GM13977 (cell line): ENCODE measurements around the gene MLYCD.
"Not testable (repeated sequence)": the region's sequence is repeated elsewhere in the genome, so short reads cannot be mapped to it uniquely, and the experiment has no call there.

Experiments
- DNase-seq: peaks from one replicate; pipeline ENCODE4 v3.0.0; 2012; ENCODE audit warnings: low spot score
- in situ Hi-C: fragments of 300-500 bp; cut with MboI; formaldehyde crosslinking; loops from one replicate; pipeline ENCODE4 v1.12.0; 2022; ENCODE audit warnings: low sequenced_read_pairs, low pct_unique_long_range_greater_than_20kb, mixed read lengths, inconsistent platforms; ENCODE audit not compliant: unreplicated experiment
- TF ChIP-seq, protein P1 (sequence below): IDR thresholded peaks from 2 replicates; pipeline ENCODE4 v1.5.1; 2012; ENCODE audit warnings: mild to moderate bottlenecking, control low read depth; ENCODE audit not compliant: insufficient read depth; ENCODE audit errors: extremely low read depth, missing control alignments

Gene MLYCD

DNA sequence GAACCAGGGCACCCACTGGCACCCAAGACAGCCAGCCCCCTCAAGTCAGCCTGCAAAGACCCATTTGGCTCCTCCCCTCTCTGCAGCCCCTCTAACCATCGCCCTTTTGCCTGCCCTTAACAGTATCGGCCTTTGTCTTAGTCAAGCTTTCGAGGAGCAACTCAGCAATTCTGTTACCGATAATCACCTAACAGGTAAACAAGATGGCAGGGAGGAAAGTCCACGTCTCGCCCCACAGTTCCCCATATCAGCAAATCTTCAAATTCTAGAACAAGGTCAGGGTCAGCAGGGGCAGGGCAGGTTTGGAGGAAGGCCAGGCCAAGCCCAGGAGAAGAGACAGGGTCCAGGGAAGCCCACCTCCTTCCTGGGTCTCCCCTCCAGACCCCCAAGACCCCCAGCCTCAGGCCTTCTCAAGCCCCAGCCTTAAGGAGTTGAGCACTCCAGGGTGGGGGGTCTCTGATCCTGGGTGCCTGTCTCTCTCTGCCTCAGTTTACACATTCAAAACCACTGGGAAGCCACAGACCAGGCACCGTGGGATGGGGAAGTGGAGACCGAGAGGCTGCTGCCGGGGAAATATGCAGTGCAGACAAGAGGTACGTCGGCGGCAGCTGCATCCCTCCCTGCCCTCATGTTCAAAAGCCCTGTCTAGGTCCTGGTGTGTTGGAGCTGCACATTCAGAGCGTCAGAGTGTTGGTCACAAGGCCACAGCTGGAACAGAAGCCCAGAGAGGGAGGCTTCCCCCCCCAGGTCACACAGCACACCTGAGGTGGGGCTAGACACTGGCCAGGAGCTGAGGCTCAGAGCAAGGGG lies 50.2 kb downstream of the MLYCD start:
- no peak for DNase-seq
- TF ChIP-seq, protein P1, sequence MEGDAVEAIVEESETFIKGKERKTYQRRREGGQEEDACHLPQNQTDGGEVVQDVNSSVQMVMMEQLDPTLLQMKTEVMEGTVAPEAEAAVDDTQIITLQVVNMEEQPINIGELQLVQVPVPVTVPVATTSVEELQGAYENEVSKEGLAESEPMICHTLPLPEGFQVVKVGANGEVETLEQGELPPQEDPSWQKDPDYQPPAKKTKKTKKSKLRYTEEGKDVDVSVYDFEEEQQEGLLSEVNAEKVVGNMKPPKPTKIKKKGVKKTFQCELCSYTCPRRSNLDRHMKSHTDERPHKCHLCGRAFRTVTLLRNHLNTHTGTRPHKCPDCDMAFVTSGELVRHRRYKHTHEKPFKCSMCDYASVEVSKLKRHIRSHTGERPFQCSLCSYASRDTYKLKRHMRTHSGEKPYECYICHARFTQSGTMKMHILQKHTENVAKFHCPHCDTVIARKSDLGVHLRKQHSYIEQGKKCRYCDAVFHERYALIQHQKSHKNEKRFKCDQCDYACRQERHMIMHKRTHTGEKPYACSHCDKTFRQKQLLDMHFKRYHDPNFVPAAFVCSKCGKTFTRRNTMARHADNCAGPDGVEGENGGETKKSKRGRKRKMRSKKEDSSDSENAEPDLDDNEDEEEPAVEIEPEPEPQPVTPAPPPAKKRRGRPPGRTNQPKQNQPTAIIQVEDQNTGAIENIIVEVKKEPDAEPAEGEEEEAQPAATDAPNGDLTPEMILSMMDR, result no peak
- in situ Hi-C loops, result no loop called here

DNA sequence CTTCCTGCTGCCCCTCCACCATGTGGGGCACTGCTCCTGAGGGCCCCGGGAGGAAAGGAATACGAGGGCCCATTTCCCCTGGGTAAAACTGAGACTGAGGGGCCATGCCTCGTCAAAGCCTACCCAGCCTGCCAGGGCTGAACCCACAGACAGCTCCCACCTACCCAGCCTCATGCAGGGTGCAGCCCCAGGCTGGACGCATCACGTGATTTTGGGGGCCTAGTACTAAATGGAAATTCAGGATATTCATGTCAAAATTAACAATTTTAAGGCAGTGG lies 50.7 kb downstream of the MLYCD start:
- in situ Hi-C loops, result loop anchor here (25.0 kb wide), 1 partner anchor 113 kb away; no protein-coding TSS in a partner anchor
- TF ChIP-seq, protein P1, result no peak
- no peak for DNase-seq

DNA sequence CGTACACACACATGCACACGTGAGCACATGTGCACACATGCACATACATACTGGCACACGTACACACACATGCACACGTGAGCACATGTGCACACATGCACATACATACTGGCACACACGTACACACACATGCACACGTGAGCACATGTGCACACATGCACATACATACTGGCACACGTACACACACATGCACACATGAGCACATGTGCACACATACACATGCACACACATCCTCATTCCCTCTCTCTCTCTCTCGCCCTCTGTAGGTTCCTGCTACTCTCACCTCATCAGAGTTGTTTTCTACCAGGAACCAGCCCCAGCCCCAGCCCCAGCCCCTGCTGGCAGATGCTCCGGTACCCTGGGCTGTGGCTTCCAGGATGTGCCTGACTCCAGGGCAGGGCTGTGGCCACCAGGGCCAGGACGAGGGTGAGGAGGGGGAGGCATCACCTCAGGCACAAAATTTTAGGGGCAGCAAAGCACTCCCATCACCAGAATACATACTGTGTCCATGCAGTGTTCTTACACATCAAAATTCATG lies 52.0 kb downstream of the MLYCD start:
- in situ Hi-C loops, result loop anchor here (25.0 kb wide), 1 partner anchor 111 kb away; no protein-coding TSS in a partner anchor
- DNase-seq, result not testable (repeated sequence)

DNA sequence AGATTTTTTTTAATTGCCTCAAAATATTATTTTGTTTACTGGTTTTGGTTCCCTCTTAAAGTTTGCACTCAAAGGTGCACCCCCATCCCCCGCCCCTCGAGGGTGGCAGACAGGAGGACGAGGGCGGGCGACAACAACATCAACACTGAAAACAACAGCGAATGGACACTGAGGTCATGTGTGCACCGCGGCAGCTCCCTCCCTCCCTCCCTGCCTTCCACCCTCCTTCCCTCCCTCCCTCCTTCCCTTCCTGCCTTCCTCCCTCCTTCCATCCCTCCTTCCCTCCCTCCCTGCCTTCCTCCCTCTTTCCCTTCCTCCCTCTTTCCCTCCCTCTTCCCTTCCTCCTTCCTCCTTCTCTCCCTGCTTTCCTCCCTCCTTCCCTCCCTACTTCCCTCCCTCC lies 52.6 kb downstream of the MLYCD start:
- in situ Hi-C loops, result loop anchor here (25.0 kb wide), 1 partner anchor 111 kb away; no protein-coding TSS in a partner anchor
- DNase-seq, result no peak
- TF ChIP-seq, protein P1, result no peak

DNA sequence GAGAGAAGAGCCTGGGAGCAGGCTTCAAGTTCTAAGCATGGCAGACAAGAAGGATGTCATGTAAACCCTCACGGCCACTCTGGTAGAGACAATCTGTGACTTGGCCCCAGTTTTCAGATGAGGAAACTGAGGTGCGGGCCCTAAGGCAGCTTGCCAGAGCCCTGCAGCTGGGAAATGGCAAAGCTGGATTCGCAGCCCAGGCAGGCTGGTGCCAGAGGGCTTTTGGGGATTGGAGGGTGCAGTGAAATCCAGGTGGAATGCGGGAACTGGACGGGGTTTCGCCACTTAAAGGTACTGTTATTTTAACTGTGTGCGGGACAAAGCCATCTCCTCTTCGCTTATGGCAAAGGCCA lies 53.6 kb downstream of the MLYCD start:
- TF ChIP-seq, protein P1, result no peak
- in situ Hi-C loops, result loop anchor here (25.0 kb wide), 1 partner anchor 110 kb away; no protein-coding TSS in a partner anchor
- DNase-seq, result no peak

DNA sequence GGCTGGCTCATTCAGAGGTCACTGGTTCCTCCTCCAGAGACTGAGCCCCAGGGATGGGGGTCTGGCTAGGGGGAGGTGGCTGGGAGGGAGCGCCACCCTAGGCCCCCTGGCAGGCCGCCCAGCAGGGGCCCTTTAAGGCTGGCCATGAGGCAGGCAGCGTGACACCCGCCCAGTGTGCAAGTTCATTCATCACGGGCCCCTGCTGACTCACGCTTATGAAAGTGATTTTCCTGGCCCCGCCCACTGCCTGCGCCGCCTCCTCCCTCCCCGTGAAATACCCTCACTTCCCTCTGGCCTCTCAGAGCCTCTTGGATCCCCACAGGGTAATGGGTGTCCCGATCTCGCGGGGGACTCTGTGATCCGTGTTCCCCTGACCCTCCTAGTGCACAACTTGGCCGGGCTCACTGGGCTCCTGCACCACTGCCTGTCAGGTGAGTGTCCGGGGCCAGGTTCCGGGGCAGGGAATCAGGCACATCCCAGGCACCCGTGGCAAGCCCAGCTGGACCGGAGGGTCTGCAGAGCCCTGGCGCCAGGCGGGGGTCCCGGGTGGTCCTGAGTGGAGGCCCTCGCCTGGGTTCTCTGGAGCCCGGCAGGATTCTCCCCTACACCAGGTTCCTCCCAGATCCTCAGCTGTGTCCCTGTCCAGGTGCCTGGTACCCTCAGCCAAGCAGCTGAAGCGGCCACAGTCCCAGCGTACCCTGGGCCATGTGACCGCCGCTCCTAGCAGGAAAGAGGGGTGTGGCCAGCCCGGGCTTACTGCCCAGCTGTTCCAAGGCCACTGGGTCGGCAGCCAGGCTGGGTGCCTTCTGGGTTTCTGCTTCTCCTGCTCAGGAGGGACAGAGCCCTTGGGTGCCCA lies 54.3 kb downstream of the MLYCD start, which contains the start of gene OSGIN1:
Gene OSGIN1 (plus strand): TSS at position 301 of the 856 bp plus-strand sequence. CDS start 4,432 bp downstream, outside the sequence.
- in situ Hi-C loops, result loop anchor here (25.0 kb wide), 1 partner anchor 109 kb away; no protein-coding TSS in a partner anchor
- peak; percentile 86 for DNase-seq
- TF ChIP-seq, protein P1, result no peak
